Lower leg skin (tissue), 4 donors: Measurements from ENCODE around the gene CGB2. TPM values are rescaled to one million over a fixed set of nuclear protein-coding genes. Genes with fewer than 3 reads are reported as not detected.

ENCODE experiments used
- DNase-seq, 2 donors: peaks; one replicate each; pipeline ENCODE4 v3.0.0-alpha.2; 2019; ENCODE audit warnings: low spot score in 2 of 2
- H3K4me3 ChIP-seq: fragments of 200-600 bp; sonication (generic); 2 replicates; pipeline ENCODE4 v1.5.1; 2017; ENCODE audit warnings: mild to moderate bottlenecking, low read depth; ENCODE audit not compliant: poor library complexity, severe bottlenecking
- POLR2A ChIP-seq, 2 donors: fragments of 450-650 bp; IDR thresholded peaks; one replicate each; pipeline ENCODE4 v1.6.1; 2016 to 2017; ENCODE audit warnings: antibody characterized with exemption in 2 of 2, mild to moderate bottlenecking in 1 of 2, moderate library complexity in 1 of 2
- WGBS, 2 donors: methylation state at CpG; one replicate each; pipeline ENCODE4 v1.1.5; 2018; 5-methylcytosine and 5-hydroxymethylcytosine counted together
- intact Hi-C: fragments of 100-400 bp; cut with DNase I; formaldehyde crosslinking; loops from one replicate; pipeline ENCODE4 v1.15.0; 2023; ENCODE audit warnings: low total_unique reads
- total RNA-seq, 4 donors: library from RNA; depleted of rRNA; stranded (reverse); fragments of >200 nt; gene quantifications; one replicate each; pipeline ENCODE4 v1.1.0, GENCODE V29; 2016
- TF ChIP-seq, protein P1 (sequence below), 3 donors: fragments of 450-650 bp; IDR thresholded peaks; one replicate each; pipeline ENCODE4 v1.5.1; 2016; ENCODE audit warnings: antibody characterized with exemption in 3 of 3, mild to moderate bottlenecking in 3 of 3, moderate library complexity in 2 of 3

The CGB2 gene
- total RNA-seq, 4 donors from 2014 or later: not detected

DNA sequence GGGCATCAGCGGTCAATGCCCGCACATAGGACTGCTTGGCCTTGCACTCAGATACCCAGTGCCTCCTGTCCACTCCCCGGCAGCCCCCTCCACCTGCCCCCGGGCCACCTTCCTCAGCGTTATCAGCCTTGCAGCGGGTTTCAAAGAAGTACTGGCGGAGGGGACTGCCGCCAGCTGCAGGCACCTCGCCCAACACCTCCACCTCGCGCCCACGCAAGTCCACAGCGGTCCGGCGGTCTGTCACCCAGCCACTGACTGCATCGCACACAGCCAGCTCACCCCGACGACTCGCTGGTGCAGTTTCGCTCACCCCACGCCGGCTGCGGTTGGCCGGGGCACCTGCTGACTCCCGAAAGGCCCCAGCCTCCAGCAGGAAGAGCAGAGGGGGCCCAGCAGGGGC lies 29.8 kb downstream of the CGB2 start:
- TF ChIP-seq, protein P1, sequence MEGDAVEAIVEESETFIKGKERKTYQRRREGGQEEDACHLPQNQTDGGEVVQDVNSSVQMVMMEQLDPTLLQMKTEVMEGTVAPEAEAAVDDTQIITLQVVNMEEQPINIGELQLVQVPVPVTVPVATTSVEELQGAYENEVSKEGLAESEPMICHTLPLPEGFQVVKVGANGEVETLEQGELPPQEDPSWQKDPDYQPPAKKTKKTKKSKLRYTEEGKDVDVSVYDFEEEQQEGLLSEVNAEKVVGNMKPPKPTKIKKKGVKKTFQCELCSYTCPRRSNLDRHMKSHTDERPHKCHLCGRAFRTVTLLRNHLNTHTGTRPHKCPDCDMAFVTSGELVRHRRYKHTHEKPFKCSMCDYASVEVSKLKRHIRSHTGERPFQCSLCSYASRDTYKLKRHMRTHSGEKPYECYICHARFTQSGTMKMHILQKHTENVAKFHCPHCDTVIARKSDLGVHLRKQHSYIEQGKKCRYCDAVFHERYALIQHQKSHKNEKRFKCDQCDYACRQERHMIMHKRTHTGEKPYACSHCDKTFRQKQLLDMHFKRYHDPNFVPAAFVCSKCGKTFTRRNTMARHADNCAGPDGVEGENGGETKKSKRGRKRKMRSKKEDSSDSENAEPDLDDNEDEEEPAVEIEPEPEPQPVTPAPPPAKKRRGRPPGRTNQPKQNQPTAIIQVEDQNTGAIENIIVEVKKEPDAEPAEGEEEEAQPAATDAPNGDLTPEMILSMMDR (IDR thresholded peaks at IDR 0.05): no peak
- no peak for TF ChIP-seq POLR2A (IDR thresholded peaks at IDR 0.05)
- WGBS, 2 donors: 73 to 83% methylated on average over 22 to 23 of the region's 25 CpGs
- H3K4me3 ChIP-seq: no peak overlapping the region
- DNase-seq: no peak
- intact Hi-C loops: no loop called here

DNA sequence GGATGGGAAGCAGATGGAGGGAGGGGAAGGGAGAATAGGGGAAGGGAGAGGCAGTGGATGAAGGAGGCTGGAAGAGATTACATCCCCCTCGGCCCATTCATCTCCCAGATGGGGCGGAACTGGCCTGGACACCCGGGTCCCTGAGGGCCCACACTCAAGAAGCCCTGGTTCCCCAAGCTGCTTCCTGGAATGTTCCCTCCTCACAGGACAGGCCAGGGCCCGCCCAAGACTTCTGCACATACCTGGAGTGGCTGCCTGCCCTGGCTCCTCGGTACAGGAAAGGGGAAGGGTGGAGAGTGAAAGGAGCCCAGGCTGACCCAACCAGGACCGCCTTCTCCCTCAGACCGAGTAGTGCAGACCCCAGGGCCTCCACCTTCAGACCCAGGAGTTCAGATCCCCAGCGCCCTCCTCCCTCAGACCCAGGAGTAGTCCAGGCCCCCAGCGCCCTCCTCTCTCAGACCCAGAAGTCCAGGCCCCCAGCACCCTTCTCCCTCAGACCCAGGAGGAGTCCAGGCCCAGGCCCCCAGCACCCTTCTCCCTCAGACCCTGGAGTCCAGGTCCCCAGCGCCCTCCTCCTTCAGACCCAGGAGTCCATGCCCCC lies 32.4 kb downstream of the CGB2 start:
- H3K4me3 ChIP-seq: no peak overlapping the region
- no peak for DNase-seq
- WGBS, 2 donors: 21 to 37% methylated on average over 8 to 10 of the region's 10 CpGs
- intact Hi-C loops: no loop called here
- no peak for TF ChIP-seq POLR2A (IDR thresholded peaks at IDR 0.05)
- TF ChIP-seq, protein P1 (IDR thresholded peaks at IDR 0.05): no peak

DNA sequence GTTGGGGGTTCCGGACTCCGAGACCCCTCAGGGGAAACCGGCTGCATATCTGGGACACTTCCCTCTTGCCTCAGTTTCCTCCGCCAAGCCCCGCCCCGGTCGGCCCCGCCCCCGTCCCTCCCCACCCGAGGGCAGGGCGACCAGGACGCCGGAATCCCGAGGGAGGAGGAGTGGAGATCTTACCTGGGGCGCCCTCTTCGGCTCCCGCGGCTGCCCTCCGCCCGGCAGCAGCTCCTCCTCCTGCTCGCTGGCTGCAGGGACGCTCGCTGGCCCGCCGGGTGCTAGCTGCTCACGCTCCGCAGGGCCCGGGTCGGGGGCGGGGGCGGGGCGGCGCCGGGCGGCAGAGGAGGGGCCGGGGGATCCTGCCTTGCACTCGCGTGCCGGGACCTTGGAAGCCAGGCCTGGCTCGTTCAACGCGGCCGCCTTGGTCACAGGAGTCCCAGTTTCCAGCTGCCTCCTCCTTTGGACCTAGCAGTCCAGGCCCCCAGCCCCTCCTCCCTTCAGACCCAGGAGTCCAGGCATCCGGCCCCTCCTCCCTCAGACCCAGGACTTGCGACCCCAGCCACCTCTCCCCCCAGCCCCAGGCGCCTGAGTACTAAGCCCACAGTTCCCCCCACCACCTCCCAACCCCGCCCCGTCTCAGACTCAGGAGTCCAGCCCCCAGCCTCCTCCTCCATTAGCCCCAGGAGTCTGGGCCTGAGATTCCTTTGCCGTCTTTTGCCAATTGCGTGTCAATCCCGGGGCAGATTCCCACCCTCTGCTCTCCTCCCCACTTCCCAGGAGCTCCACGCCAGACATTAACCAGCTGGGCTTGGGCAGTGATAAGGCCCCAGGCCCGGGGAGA lies 33.3 kb downstream of the CGB2 start, which contains the start of gene NTF4:
TSS of gene NTF4 (minus strand) at position 51 of the 844 bp plus-strand sequence. CDS start 2,821 bp downstream, outside the sequence.
- intact Hi-C loops: no loop called here
- WGBS, 2 donors: 5 to 9% methylated on average over 17 to 35 of the region's 53 CpGs
- peak in 1 of 2 donors; percentile 89 for DNase-seq
- no peak for TF ChIP-seq POLR2A (IDR thresholded peaks at IDR 0.05)
- TF ChIP-seq, protein P1 (IDR thresholded peaks at IDR 0.05): no peak
- no peak within 1 kb of the TSS for H3K4me3 ChIP-seq

DNA sequence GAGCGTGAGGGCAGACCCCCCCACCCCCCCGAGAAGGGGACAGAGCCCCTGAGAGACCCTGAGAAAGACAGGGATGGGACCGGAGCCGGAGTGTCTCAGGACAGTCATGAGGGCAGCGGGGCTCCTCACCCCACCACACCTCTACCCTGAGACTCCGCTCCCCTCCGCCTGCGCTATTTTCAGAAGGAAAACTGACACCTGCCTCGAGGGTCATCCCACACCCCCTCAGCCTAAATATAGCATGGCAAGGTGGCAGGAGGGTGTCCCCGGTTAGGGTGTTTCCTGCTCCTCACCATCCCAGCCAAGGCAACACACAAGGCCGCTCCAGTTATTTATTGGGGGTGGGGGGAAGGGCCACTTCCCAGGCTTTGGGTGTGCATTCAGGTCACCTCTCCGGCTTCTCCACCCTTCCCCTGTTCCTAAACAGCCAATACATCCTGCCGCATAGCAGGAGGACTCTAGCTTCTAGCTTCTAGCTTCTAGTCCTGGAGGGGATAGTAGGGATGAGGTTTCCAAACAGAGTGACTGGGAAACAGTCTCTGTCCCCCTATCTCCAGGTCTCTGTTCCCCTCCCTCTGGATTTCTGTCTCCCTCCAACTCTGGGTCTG lies 34.3 kb downstream of the CGB2 start:
- intact Hi-C loops: no loop called here
- 54 to 56% methylated on average over 13 of the region's 13 CpGs for WGBS, 2 donors
- no peak overlapping the region for H3K4me3 ChIP-seq
- TF ChIP-seq, protein P1 (IDR thresholded peaks at IDR 0.05): no peak
- TF ChIP-seq POLR2A (IDR thresholded peaks at IDR 0.05): no peak
- DNase-seq: no peak

DNA sequence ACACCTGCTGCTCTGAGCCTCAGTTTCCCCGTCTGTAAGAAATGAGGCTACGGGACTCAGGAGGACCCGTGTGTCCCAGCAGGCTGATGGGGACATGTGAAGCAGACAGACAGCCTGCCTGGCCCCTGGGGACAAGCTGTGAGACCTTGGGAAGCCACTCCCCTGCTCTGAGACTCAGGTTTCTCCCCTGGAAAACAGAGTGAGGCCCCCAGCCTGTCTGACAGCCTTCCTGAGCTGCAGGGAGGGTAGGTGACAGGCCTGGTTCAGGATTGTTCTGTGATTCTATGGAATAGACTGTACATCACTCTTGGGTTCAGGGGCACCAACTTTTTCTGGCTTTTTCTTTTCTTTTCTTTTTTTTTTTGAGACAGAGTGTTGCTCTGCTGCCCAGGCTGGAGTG lies 35.9 kb downstream of the CGB2 start:
- 43 to 62% methylated on average over 3 of the region's 3 CpGs for WGBS, 2 donors
- intact Hi-C loops: no loop called here
- TF ChIP-seq, protein P1 (IDR thresholded peaks at IDR 0.05): no peak
- no peak for TF ChIP-seq POLR2A (IDR thresholded peaks at IDR 0.05)
- no peak for DNase-seq
- no peak overlapping the region for H3K4me3 ChIP-seq
